Activated CD8-positive, alpha-beta T cell treated with anti-CD3 and anti-CD28 coated beads for 36 hours (primary cell): ENCODE data around the gene MISP3. TPM values are rescaled to one million over a fixed set of nuclear protein-coding genes. Genes with fewer than 3 reads are reported as not detected.
"Not testable (repeated sequence)": the region's sequence is repeated elsewhere in the genome, so short reads cannot be mapped to it uniquely, and the experiment has no call there.

Source experiments
- ATAC-seq: fragments of 200-7000 bp; cut with Tn5 transposase; one replicate; pipeline ENCODE4 v1.10.0; 2021; ENCODE audit warnings: mild to moderate bottlenecking, moderate library complexity
- CTCF ChIA-PET: fragments of 350-600 bp; sonication (Branson Sonifier 250); formaldehyde crosslinking; loops from one replicate; lab custom pipeline; 2021; ENCODE audit warnings: antibody characterized with exemption; lab: Charles Lee
- POLR2A ChIA-PET: fragments of 350-600 bp; sonication (Branson Sonifier 250); formaldehyde crosslinking; loops from one replicate; lab custom pipeline; 2021; ENCODE audit warnings: antibody characterized with exemption; lab: Charles Lee
- DNase-seq: peaks from one replicate; pipeline ENCODE4 v3.0.0-alpha.2; 2020
- H3K27ac Mint-ChIP-seq: one replicate; pipeline ENCODE4 v1.8.0; 2021; ENCODE audit warnings: mild to moderate bottlenecking, mixed read lengths
- H3K27me3 Mint-ChIP-seq: one replicate; pipeline ENCODE4 v1.8.0; 2021; ENCODE audit warnings: mixed read lengths
- H3K36me3 Mint-ChIP-seq: one replicate; pipeline ENCODE4 v1.8.0; 2021; ENCODE audit warnings: low read depth, mixed read lengths
- H3K4me1 Mint-ChIP-seq: one replicate; pipeline ENCODE4 v1.8.0; 2021; ENCODE audit warnings: low read depth, mixed read lengths
- H3K4me3 Mint-ChIP-seq: one replicate; pipeline ENCODE4 v1.8.0; 2021; ENCODE audit warnings: mild to moderate bottlenecking, moderate library complexity, mixed read lengths
- H3K9me3 Mint-ChIP-seq: one replicate; pipeline ENCODE4 v1.8.0; 2021; ENCODE audit warnings: mixed read lengths
- intact Hi-C: fragments of 100-400 bp; cut with micrococcal nuclease; formaldehyde crosslinking; loops from one replicate; pipeline ENCODE4 v1.10.0; 2022
- total RNA-seq, 2 experiments: library from RNA; stranded (reverse); gene quantifications; one replicate each; pipeline ENCODE4 v1.2.3, GENCODE V29; 2021
- TF ChIP-seq, protein P1 (sequence below): fragments of 200-600 bp; IDR thresholded peaks from one replicate; pipeline ENCODE4 v1.8.0; 2022; ENCODE audit warnings: antibody characterized with exemption, mild to moderate bottlenecking

The MISP3 gene
- total RNA-seq, 2 experiments from 2014 or later, result 1.4 to 1.5 TPM

DNA sequence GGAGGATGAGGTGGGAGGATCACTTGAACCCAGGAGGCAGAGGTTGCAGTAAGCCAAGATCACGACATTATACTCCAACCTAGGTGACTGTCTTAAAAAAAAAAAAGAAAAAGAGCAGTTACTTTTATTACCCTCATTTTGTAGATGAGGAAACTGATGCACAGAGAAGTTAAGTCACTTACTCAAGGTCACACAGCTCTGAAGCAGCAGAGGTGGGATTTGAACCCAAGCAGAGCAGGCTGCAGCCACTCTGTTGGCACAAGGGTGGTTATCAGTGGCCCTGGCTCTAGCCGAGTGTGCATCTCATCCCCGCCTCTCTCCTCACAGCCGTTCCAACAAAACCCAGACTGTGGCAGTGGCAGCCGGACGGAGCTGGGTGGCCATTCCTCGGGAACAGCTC is 33.4 kb upstream of the MISP3 start:
- DNase-seq, result no peak
- Mint-ChIP-seq H3K4me1 (peaks cover 18% of the 10 kb centered on the region), H3K9me3 (no peaks in the 10 kb centered on the region), H3K27me3 (no peaks in the 10 kb centered on the region), H3K4me3 (no peak overlapping the region), H3K27ac (no peak overlapping the region), H3K36me3 (peaks cover 36% of the 10 kb centered on the region)
- intact Hi-C loops, result loop anchor here (10.0 kb wide), 1 partner anchor 154 kb away; no protein-coding TSS in a partner anchor
- TF ChIP-seq, protein P1, sequence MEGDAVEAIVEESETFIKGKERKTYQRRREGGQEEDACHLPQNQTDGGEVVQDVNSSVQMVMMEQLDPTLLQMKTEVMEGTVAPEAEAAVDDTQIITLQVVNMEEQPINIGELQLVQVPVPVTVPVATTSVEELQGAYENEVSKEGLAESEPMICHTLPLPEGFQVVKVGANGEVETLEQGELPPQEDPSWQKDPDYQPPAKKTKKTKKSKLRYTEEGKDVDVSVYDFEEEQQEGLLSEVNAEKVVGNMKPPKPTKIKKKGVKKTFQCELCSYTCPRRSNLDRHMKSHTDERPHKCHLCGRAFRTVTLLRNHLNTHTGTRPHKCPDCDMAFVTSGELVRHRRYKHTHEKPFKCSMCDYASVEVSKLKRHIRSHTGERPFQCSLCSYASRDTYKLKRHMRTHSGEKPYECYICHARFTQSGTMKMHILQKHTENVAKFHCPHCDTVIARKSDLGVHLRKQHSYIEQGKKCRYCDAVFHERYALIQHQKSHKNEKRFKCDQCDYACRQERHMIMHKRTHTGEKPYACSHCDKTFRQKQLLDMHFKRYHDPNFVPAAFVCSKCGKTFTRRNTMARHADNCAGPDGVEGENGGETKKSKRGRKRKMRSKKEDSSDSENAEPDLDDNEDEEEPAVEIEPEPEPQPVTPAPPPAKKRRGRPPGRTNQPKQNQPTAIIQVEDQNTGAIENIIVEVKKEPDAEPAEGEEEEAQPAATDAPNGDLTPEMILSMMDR, result no peak
- ATAC-seq, result no peak
- ChIA-PET POLR2A (no interaction called here), CTCF (interaction anchor here (1.5 kb wide), 1 partner anchor 123 kb away, joined by 3 read pairs; no protein-coding TSS in a partner anchor)

DNA sequence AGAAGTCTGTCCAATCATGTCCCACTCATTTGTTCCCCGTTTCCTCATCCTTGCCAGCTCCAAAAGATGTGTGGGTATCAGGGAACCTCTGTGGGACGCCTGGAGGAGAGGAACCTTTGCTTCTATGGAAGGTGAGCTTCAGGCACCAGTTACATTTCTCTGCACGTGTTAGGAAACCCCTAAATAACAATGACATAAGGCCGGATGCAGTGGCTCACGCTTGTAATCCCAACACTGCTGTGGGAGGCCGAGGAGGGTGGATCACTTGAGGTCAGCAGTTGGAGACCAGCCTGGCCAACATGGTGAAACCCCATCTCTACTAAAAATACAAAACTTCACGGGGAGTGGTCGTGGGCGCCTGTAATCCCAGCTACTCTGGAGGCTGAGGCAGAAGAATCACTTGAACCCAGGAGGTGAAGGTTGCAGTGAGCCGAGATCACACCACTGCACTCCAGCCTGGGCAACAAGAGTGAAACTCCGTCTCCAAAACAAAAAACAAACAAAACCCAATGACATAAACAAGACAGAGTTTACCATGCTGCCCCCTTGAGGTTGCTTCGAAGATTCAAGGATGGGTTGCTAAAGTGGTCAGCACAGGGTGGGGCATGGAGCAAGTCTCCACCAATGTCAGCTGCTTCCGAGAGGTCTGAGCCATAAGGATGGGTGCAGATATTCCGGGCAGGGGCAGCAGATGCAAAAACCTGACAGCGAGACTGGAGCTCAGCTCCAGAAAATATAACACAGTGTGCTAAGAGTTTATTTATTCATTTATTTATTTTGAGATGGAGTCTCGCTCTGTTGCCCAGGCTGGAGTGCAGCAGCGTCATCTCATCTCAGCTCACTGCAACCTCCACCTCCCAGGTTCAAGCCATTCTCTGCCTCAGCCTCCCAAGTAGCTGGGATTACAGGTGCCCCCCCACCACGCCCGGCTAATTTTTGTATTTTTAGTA is 29.7 kb upstream of the MISP3 start:
- ChIA-PET CTCF (interaction anchor here (0.8 to 2.1 kb wide), 14 partner anchors 9 to 161 kb away, joined by 3 to 12 read pairs (median 4); partner anchors contain the start of genes IL27RA, MISP3 and RLN3), POLR2A (interaction anchor here (1.2 kb wide), 1 partner anchor 11 kb away, joined by 5 read pairs; the partner anchor contains the start of gene IL27RA)
- DNase-seq (peak; percentile 55), ATAC-seq (peak; percentile 62)
- TF ChIP-seq, protein P1, result peak; percentile 58
- H3K36me3 Mint-ChIP-seq, result peaks cover 48% of the 10 kb centered on the region
- H3K4me1 Mint-ChIP-seq, result peaks cover 15% of the 10 kb centered on the region
- H3K27me3 Mint-ChIP-seq, intact Hi-C loops, H3K4me3 Mint-ChIP-seq, H3K9me3 Mint-ChIP-seq: not testable (repeated sequence)
- peak overlapping the region; percentile 70 for H3K27ac Mint-ChIP-seq

DNA sequence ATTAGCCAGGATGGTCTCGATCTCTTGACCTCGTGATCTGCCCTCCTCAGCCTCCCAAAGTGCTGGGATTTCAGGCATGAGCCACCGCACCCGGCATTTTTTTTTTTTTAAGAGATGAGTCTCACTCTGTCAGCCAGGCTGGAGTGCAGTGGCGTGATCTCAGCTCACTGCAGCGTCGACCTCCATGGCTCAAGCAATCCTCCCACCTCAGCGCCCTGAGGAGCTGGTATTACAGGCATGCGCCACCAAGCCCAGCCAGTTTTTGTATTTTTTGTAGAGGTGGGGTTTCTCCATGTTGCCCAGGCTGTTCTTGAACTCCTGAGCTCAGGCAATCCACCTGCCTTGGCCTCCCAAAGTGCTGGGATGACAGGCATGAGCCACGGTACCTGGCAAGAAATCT is 24.7 kb upstream of the MISP3 start:
- H3K4me3 Mint-ChIP-seq, H3K27me3 Mint-ChIP-seq, intact Hi-C loops, ATAC-seq, POLR2A ChIA-PET, H3K27ac Mint-ChIP-seq, DNase-seq, H3K9me3 Mint-ChIP-seq: not testable (repeated sequence)
- CTCF ChIA-PET, result interaction anchor here (0.6 to 6.6 kb wide), 29 partner anchors 11 to 219 kb away, joined by 3 to 69 read pairs (median 4); partner anchors contain the start of genes IL27RA, MISP3 and PALM3
- Mint-ChIP-seq H3K36me3 (peaks cover 60% of the 10 kb centered on the region), H3K4me1 (peaks cover 14% of the 10 kb centered on the region)

DNA sequence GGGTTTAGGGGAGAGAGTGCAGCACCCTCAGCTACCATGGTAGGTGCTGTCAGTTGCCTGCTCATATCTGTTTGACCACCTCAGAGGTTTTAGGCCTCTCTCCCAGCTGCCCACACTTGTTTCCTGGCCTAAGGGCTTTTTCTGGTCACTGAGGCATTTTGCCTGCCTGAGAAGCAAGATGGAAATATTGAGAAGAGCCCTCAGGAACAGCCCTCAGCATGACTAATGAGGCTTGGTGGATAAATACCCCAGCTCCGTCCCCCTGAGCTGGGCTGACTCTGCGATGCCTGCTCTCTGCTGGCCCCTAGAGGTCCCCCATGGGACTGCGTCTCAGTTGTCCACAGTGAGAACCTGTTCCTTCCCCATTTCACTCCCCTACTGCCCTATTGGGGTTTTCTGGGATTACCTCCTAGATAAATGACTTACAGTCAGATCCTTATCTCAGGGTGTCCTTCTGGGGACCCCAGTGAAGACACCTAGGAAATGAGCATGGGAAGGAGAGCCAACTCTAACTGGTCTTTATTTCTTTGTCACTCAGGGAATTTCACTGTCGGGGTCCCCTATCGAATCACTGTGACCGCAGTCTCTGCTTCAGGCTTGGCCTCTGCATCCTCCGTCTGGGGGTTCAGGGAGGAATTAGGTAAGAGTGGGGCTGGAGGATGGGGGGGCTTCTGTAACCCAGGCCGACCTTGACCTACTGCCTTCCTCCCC is 24.0 kb upstream of the MISP3 start:
- no peaks in the 10 kb centered on the region for H3K9me3 Mint-ChIP-seq
- intact Hi-C loops, result no loop called here
- TF ChIP-seq, protein P1, result peak; percentile 96
- ChIA-PET CTCF (interaction anchor here (0.6 to 6.6 kb wide), 31 partner anchors 11 to 220 kb away, joined by 3 to 69 read pairs (median 4); partner anchors contain the start of genes IL27RA, MISP3 and PALM3), POLR2A (interaction anchor here (0.9 kb wide), 1 partner anchor 22 kb away, joined by 3 read pairs; no protein-coding TSS in a partner anchor)
- H3K27ac Mint-ChIP-seq, result no peak overlapping the region
- peaks cover 60% of the 10 kb centered on the region for H3K36me3 Mint-ChIP-seq
- H3K4me1 Mint-ChIP-seq, result peaks cover 13% of the 10 kb centered on the region
- H3K4me3 Mint-ChIP-seq, result no peak overlapping the region
- H3K27me3 Mint-ChIP-seq, result no peaks in the 10 kb centered on the region
- DNase-seq (peak; percentile 85), ATAC-seq (peak; percentile 97)

DNA sequence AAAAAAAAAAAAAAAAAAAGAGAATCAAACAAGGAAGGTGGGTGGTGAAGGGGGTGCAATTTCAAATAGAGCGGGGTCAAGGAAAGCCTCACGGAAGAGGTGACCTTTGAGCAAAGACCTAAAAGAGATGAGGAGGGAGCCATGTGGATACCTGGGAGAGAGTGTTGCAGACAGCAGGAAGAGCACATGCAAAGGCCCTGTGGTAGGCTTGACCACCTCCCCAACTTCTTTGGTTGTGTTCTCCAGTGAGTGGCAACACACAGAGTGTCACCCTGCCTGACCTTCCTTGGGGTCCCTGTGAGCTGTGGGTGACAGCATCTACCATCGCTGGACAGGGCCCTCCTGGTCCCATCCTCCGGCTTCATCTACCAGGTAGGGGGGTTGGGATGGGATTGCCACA is 22.1 kb upstream of the MISP3 start:
- no peak overlapping the region for H3K27ac Mint-ChIP-seq
- no peaks in the 10 kb centered on the region for H3K27me3 Mint-ChIP-seq
- peaks cover 60% of the 10 kb centered on the region for H3K36me3 Mint-ChIP-seq
- ATAC-seq (no peak), DNase-seq (no peak)
- ChIA-PET CTCF (interaction anchor here (0.9 to 6.6 kb wide), 5 partner anchors 9 to 171 kb away, joined by 3 to 69 read pairs (median 3); partner anchors contain the start of genes IL27RA and PALM3), POLR2A (no interaction called here)
- no peak overlapping the region for H3K4me3 Mint-ChIP-seq
- intact Hi-C loops, result no loop called here
- no peaks in the 10 kb centered on the region for H3K9me3 Mint-ChIP-seq
- peaks cover 13% of the 10 kb centered on the region for H3K4me1 Mint-ChIP-seq
- TF ChIP-seq, protein P1, result no peak

DNA sequence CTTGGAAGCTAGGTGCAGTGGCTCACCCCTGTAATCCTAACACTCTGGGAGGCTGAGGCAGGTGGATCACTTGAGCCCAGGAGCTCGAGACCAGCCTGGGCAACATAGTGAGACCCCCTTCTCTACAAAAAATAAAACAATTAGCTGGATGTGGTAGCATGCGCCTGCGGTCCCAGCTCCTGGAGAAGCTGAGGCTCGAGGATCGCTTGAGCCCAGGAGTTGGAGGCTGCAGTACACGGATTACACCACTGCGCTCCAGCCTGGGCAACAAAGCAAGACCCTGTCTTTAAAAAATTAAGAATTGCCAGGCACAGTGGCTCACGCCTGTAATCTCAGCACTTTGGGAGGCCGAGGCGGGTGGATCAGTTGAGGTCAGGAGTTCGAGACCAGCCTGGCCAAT is 21.6 kb upstream of the MISP3 start:
- Mint-ChIP-seq H3K4me1 (peaks cover 11% of the 10 kb centered on the region), H3K36me3 (peaks cover 55% of the 10 kb centered on the region)
- intact Hi-C loops, DNase-seq, H3K27me3 Mint-ChIP-seq, H3K9me3 Mint-ChIP-seq, ATAC-seq, H3K4me3 Mint-ChIP-seq, H3K27ac Mint-ChIP-seq: not testable (repeated sequence)
- ChIA-PET POLR2A (interaction anchor here (1.0 kb wide), 1 partner anchor 19 kb away, joined by 3 read pairs; the partner anchor contains the start of gene IL27RA), CTCF (interaction anchor here (0.9 to 6.6 kb wide), 4 partner anchors 8 to 171 kb away, joined by 3 to 69 read pairs (median 4); partner anchors contain the start of genes IL27RA and PALM3)
